GM21367 (cell line): ENCODE measurements around the gene LRRFIP2.
"Not testable (repeated sequence)": the region's sequence is repeated elsewhere in the genome, so short reads cannot be mapped to it uniquely, and the experiment has no call there.

Experiments used
- ATAC-seq: cut with Tn5 transposase; IDR thresholded peaks from one replicate; pipeline ENCODE4 v1.9.1; 2021; ENCODE audit not compliant: unreplicated experiment

LRRFIP2 gene

DNA sequence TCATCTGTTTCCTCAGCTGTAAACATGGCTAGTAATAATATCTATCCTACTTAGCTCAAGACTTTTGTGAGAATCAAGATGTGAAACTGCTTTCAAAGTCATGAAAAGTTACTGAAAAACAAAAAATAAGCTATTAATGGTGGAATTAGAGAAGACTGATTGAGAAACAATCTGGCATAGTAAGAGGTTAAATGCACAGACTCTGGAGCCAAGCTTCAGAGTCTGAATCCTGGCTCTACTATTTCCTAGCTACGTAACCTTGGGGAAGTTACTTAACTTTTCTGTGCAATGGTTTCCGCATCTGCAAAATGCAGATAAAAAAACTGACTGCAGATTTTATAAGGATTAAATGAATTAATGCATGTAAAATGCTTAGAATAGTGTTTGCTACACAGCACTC is 28.8 kb downstream of the LRRFIP2 start:
- ATAC-seq: no peak

DNA sequence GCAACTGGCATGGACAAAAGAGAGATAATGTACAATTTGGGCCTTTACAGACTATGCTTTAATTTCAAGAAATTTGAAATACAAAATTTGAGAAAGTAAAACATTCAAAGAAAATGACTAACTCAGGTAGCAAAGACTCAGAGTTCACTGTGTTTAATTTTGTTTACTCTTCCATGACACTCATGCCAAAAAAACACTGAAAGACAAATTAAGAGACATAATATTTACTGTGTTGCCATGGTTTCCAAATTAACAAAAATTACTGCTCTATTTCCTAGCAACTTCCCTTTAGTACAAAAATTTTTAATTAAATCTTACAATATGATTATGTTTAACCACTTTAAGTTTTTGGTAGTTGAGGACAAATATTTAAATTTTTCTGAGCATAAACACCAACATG is 29.6 kb downstream of the LRRFIP2 start:
- no peak for ATAC-seq

DNA sequence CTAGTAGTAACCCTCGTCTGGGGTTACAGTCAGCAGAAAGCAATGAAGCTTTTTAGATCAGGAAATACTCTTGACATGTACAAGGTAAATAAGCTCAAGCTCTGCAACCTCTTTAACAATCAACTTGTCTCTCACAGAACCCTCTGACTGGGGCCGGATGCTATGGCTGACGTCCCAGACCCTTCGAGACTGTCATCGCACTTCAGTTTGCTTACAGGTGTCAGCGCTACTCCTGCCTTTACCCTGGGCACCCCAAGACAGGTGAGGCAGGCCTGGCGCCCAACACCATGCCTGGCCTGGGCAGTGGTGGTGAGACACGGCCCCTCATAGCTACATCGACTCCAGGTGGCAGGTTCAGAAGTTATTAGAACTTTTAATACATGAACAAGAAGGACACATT is 30.6 kb downstream of the LRRFIP2 start:
- no peak for ATAC-seq

DNA sequence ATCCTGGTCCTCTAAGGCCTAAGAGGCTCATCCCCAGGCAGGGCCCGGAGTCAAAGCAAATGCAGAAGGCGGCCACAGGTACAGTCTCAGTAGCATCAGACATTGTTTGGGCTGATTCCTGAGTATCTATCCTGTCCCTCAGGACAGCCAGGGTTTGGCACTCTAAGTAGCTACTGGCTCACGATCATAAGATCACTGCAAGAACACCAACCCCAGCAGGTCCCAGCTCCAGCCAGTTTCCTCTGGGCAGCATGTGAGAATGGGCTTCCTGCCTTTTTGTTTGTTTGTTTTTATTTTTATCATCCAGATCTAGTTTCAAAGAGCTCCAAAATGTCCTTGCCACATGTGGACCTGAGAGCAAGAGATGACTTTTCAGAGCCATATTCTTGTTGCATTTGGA is 32.7 kb downstream of the LRRFIP2 start:
- ATAC-seq: no peak

DNA sequence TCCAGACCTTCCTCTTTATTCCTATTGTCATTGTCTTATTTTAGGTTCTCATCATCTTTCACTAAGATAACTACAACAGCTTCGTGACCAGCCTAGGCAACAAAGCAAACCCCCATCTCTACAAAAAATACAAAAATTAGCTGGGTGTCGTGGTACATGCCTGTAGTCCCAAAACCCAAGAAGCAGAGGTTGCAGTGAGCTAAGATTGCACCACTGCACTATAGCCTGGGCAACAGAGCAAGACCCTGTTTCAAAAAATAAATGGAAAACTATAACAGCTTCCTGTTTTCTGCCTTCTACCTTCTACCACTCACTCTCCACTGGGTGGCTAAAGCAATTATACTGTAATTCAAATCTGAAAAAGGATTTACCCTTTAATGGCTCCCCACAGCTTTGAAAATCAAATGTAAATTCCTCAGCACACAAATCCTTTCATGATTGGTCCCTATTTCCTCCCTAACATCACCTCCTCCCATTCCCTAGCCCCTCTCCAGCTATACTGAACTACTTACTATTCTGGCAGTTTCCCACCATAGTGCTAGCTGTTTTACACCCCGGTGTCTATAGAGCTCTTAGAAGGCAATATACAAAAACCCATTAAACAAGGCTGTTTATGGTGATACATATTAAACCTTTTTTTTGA is 33.4 kb downstream of the LRRFIP2 start:
- no peak for ATAC-seq

DNA sequence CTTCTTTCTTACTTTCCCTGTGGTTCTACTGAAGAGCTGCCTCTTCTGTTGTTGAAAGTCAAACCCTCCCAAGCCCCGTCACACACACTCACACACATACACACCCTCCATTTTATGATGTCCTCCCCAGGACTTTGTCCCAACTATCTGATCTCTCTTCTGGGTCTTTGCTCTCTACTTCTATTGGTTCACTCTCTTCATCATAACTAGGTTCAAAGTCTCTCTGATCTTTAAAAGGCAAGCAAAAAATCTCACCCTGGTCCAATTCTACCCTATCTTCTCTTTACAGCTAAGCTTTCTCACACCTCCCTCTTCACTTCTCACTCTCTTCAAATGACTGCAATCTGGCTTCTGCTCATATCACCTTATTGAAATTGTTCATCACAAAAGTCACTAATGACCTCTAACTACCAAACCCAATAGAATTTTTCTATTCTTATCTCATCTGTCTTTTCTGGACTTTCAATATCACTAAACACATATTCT is 34.8 kb downstream of the LRRFIP2 start:
- ATAC-seq: no peak

DNA sequence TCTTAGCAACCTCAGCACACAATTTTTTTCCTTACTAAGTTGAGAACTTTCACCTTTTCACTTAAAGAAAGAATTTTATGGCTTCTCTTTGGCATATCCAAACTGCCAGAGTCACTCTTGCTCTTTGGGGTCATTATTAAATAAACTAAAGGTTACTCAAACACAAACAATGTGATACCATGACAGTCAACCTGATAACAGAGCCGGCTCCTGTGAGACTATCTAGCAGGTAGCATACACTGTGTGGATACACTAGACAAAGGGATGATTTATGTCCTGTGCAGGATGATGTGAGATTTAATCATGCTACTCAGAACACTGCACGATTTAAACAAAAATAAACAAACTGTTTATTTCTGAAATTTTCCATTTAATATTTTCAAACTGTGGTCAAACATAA is 35.6 kb downstream of the LRRFIP2 start:
- ATAC-seq: no peak

DNA sequence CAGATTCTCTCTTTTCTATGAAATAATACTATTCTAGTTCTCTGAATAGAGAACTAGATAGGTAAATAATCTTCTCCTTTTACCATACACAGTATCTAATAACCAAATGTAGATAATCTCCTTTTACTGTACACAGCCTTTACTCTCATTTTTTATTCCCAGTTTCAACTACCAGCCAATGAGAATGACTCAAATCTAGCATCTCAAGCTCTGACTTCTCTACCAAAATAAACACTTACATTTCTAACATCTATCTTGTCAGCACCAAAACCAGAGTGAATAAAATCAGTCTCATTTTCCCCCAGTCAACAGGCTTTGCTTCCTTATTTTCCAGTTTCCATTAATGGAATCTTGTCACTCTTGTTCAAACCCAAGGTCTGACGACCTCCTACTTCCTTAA is 36.9 kb downstream of the LRRFIP2 start:
- ATAC-seq: no peak

DNA sequence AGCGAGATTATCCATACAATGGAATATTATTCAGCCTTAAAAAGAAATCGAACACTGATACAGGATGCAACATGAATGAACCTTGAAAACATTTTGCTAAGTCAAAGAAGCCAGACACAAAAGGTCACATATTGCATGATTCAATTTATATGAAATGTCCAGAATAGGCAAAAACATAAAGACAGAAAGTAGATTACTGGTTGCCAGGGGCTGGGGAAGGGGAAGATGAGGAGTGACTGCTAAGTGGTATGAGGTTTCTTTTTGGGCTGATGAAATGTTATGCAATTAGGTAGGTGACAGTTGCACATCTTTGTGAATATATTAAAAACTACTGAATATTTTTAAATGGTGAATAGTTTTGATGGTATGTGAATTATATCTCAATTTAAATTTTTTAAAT is 38.3 kb downstream of the LRRFIP2 start:
- no peak for ATAC-seq

DNA sequence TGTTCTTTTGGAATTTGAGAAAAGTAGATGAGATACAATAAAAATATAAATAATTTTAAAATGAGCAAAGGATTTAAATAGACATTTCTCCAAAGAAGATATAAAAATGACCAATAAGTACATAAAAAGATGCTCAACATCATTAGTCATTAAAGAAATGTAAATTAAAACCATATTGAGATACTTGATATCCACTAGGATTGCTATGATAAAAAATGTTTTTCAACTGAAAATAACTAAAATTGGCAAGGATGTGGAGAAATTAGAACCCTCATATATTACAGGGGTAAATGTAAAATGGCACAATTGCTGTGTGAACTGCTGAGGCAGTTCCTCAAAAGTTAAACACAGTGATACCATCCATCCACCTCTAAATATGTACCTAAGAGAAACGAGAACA is 38.8 kb downstream of the LRRFIP2 start:
- no peak for ATAC-seq

DNA sequence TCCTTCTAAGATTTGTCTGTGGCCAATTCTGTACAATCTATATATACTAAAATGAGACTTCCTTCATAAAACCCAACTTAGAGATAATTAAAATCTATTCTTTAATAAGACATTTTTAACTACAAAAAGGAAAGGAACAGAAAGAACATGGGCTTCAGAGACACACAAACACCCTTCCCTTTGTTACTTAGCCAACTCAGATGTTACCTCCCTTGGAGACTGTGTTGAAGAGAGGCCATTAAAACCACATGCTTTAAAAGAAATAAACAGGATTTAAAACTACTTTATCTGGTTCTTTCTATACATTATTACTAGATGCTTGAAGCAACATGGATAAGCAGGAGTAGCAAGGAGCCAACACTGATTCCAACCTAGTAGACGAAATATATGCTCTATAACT is 42.0 kb downstream of the LRRFIP2 start:
- no peak for ATAC-seq

DNA sequence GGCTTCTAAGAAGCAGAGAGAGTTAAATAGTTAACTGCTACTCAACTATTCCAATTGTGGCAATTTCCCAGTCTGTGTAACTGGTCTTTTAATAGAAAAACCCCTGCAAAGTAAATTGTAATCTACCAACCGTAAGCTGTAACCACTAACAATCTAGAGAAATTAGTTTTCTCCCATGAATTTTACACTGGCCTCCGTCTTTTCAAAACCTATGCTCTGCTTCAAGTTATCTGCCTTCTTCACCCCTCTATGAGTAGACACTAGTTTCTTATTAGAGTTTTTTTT is 42.6 kb downstream of the LRRFIP2 start:
- ATAC-seq: no peak

DNA sequence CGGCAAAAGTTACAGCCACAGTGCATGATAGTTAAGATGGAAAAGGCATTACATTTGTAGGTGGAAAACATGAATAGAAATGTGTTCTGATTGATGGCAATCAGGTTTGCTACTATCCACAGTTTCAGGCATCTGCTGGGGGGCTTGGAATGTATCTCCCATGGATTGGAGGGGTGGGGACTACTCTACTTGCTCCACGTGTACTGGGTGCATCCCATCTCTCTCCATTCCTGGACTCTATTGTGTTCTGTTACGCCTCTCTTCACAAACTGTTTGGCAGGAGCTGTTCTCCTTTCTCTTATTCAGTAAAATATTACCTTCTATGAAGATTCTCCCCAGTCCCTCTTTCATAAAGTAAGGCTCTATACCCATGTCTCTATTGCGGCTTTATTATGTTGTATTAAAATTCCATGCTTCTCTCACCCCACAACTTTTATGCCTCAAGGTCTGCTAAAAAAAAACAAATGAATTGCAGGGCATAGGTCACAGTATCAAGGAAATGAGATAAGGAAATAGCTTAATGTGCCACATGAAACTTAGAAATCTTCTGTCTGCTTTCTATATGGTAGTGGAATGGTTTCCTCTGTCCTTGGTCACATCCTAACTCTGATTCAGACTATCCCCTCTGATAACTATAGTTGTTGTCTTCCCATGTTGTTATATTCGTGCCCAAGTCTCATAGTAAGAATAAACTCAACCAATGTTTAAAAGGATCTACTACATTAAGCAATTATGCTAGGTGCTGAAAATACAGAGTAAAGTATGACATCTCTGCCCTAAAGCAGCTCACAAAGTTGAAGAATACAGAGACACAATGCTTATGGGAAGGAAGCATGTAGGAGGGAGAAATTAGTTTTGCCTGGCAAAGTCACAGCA is 43.2 kb downstream of the LRRFIP2 start:
- no peak for ATAC-seq

DNA sequence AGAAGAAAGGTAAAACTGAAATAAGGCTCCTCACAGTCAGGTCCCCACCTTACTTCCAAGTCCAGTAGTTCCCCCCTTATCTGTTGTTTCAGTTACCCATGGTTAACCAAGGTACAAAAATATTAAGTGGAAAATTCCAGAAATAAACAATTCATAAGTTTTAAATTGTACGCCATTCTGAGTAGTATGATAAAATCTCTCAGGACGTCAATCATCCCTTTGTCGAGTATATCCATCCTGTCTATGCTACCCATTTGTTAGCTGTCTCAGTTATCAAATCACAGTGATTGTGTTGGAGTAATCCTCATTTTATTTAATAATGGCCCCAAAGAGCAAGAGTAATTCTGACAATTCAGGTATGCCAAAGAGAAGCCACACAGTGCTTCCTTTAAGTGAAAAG is 43.9 kb downstream of the LRRFIP2 start:
- ATAC-seq: no peak

DNA sequence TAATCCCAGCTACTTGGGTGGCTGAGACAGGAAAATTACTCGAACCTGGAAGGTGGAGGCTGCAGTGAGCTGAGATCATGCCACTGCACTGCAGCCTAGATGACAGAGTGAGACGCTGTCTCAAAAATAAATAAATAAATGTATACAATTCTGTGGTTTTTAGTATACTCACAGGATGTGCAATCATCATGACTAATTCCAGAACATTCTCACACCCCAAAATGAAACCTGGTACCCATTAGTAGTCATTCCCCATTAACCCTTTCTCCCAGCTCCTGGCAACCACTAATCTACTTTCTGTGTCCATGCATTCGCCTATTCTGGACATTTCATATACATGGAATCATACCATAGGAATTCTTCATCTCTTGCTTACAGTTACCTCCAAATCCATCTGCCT is 44.5 kb downstream of the LRRFIP2 start:
- ATAC-seq: no peak

DNA sequence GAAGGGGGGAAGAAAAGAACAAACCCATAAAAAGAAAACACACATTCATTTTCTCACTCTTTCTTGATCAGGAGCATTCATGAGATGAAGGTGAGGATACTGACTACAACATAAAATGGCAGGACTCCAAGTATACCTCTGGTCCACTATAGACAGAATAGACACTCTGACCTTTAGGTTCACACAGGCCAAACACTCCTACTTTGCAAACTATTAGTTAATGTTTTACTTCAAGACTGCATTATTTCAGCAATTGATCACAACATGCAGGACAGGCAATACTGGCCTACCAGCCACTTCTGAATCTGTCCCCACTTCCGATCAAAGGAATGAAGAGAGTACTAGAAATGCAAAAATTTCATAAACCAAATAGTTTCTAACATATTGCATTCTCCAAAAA is 47.0 kb downstream of the LRRFIP2 start:
- no peak for ATAC-seq

DNA sequence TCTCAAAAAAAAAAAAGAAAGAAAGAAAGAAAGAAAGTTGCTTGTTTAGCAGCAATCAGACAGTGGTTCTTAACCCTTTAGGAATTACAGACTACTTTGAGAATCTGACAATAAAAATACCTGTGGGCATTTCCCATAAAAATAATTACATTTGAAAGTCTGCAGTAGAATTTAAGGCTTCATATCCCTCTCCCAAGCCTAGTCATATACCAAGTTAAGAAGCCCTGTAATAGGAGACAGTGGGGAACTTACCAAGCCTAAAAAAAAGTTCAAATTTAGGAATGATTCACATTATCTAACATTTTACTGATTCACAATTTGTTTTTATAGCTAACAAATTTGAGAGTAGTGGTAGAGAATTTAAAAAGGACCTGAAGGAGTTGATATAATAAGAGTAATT is 47.5 kb downstream of the LRRFIP2 start:
- ATAC-seq: no peak

DNA sequence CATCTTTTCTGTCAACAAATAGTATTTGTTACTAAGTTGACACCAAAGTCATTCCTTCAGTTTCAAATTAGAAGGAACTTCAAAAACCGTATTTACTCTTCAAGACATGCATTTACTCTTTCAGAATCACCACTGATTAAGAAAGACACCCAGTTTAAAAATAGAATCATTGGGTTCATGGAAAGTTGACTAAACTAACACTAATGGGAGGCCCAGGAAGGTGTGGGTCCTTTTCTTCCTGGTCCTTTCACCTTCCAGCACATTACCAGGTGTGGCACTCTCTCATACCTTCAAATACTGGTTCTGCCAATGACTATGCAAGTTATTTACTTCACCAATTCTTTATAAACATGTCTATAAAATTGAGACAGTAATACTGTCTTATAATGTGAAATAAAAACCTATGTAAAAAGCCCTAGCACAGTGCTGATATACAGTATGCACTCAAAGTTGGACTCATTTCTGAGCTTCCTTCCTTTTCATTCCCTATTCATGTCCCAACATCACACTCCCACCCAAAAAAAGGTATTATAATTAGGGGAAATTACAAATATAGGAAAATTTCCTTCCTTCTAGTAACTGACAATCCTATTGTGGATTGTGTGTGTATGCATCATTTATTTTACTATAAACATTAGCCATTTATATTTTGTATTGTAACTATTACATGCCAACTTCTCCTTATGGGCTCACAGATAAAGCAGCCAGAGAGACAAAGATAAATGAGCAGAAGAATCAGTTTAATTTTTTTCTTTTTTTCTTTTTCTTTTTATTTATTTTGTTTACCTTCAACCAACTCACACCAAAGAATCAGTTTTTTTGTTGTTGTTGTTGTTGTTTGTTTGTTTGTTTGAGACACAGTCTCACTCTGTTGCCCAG is 48.9 kb downstream of the LRRFIP2 start:
- ATAC-seq: no peak

DNA sequence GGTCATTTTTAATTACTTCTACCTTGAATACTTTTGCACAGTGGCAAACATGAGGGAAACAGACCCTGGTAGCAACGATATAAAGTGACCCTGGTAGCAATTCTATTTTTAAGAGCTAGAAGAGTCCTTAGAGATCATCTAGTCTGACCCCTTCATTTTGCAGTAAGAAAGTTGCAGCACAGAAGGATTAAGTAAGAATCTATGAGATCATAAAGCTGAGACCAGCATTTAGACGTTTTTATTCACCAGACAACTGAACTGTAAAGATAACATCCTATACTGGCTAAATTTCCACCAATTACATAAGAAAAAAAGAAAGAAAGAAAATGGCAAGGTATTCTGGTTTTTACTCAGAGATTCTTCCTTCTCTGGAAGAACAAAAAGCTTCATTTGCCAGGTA is 49.9 kb downstream of the LRRFIP2 start:
- no peak for ATAC-seq

DNA sequence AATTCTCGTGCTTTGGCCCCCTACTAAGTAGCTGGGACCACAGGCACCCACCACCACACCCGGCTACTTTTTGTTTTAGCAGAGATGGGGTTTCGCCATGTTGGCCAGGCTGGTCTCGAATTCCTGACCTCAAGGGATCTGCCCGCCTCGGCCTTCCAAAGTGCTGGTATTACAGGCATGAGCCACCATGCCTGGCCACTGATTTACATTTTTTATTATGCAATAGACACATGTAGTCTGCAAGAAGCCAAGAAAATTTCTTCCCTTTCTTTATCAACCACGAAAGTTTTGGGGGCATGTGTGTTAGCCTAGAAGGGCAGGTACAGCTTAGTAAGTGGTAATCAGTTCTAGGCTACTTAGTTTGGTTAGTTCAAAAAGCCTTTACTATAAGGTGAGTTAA is 51.1 kb downstream of the LRRFIP2 start:
- no peak for ATAC-seq

DNA sequence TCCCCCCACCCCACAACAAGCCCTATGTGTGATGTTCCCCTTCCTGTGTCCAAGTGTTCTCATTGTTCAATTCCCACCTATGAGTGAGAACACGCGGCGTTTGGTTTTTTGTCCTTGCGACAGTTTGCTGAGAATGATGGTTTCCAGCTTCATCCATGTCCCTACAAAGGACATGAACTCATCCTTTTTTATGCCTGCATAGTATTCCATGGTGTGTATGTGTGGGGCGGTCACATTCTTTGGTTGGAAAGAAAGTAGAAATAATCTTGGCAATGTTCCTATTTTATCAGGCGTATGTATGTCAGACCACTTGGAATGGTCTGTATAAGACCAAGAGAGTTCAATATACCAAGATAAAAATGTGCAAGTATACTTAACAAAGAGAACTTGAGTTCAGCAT is 52.3 kb downstream of the LRRFIP2 start:
- not testable (repeated sequence) for ATAC-seq

DNA sequence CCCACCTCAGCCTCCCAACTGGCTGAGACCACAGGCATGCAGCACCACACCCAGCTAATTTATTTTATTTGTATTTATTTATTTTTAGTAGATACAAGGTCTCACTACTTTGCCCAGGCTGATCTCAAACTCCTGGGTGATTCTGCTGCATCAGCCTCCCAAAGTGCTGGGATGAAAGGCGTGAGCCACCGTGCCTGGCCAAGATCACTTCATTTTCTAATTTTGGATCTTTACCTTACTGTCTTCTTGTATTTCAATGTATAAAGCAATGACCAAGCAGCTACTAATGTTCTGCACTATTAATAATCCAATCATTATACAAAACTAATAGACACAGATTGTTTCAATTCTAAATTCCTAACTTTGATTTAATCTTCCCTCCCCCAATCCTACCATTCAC is 56.2 kb downstream of the LRRFIP2 start:
- no peak for ATAC-seq
